GM19023 (cell line): ENCODE measurements around the gene NLRX1.
"Not testable (repeated sequence)": the region's sequence is repeated elsewhere in the genome, so short reads cannot be mapped to it uniquely, and the experiment has no call there.

Experiments
- ATAC-seq: cut with Tn5 transposase; IDR thresholded peaks from one replicate; pipeline ENCODE4 v1.9.1; 2021; ENCODE audit warnings: mild to moderate bottlenecking, moderate library complexity; ENCODE audit not compliant: unreplicated experiment

Gene NLRX1

GRCh38 chr11:119168471-119169281 lies at the start of gene NLRX1:
TSS of gene NLRX1 (plus strand) at chr11:119168725. CDS start at chr11:119171404, 2,679 bp downstream.
- ATAC-seq: peak; percentile 89

- ATAC-seq: no peak
Measured at GRCh38 chr11:119118946-119119345, 49.6 kb upstream of the NLRX1 start.

DNA sequence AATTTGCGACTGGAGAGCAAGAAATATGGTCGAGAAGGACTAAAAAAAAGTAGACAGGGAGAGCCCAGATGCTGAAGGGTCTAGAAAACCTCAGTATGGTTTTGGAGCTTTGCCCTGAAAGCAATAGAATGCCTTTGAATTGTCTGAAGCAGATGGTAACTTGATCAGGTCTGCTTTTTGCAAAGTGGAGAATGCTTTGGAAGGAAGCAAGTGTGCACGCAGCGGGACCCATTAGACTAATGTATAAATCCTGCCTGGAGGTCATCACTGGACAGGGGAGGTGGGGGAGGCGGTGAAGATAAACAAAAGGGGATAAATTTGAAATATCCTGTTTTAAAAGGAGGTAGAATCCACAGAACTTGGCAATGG lies 47.9 kb upstream of the NLRX1 start:
- ATAC-seq: no peak

GRCh38 chr11:119121008-119121810 lies 47.3 kb upstream of the NLRX1 start, which contains the start of gene HINFP:
TSS of gene HINFP (plus strand) at chr11:119121580. CDS start at chr11:119126945, 5,365 bp downstream.
- peak; percentile 96 for ATAC-seq

GRCh38 chr11:119121811-119122124 lies 46.8 kb upstream of the NLRX1 start:
- ATAC-seq: no peak

DNA sequence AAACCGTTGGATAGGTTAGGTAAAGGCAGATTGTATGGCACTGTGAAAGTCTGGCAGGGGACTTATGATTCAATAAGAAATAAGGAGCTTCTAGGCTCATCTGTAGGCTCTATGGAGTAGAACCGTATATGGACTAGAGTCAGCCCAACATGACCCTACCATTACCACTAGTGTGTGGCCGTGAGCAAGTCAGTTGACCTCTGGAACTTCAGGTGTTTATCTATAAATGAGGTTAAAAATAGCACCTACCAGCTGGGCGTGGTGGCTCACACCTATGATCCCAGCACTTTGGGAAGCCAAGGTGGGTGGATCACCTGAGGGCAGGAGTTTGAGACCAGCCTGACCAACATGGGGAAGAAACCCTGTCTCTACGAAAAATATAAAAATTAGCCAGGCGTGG lies 42.7 kb upstream of the NLRX1 start:
- no peak for ATAC-seq

DNA sequence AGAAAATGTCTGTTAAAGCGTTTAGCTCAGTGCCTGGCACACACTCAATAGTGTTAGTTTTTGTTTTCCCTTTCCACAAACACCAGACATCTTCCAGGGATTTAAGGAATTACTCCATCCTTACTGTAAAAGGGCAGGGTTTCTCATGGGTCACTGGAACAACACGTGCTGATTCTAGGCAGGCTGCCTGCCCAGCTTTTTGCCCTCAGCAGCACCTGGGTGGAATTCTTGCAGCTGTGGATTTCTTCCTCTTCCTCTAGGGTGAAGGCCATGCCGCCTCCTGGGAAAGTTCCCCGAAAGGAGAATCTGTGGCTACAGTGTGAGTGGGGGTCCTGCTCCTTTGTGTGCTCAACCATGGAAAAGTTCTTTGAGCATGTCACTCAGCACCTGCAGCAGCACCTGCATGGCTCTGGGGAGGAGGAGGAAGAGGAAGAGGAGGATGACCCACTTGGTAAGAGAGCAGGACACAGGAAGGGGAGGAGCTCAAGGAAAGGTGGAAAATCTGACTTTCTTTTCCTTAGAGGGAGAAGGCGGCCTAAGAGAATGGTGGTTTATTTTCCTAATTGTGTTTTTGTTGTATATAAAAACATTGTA lies 41.8 kb upstream of the NLRX1 start:
- no peak for ATAC-seq

GRCh38 chr11:119130662-119131061 lies 37.9 kb upstream of the NLRX1 start:
- ATAC-seq: no peak

DNA sequence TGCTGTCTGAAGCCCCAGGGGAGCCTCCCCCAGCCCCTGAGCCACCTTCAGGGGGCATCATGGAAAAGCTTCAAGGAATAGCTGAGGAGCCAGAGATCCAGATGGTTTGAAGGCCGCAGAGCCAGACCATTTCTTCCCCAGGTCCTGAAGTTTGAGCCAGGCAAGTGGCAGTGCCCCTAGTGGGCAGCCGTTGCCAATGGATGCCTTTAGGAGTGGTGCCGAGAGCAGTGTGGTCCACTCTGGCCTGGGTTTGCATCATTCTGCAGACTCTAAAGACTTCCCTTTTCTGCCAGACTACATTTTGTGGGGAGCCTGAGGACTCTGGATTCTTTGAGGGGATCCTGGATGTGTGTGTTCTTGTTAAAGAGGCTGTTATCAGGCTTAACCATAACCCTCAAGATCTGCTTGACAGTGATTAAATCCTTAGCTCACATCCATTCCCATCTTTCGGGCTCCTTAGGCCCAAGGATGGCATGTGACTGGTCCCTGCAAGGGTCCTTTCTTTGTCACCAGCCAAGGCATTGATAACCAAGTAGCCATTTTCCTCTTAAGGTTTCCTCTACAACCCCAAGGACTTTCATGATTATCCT lies 34.0 kb upstream of the NLRX1 start:
- ATAC-seq: no peak

DNA sequence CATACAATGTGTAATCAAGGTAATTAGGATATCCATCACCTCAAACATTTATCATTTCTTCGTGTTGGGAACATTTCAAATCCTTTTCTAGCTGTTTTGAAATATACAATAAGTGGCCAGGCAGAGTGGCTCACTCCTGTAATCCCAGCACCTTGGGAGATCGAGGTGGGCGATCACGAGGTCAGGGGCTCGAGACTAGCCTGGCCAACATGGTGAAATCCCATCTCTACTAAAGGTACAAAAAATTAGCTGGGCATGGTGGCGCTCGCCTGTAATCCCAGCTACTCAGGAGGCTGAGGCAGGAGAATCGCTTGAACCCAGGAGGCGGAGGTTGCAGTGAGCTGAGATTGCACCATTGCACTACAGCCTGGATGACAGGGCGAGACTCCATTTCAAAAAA lies 29.2 kb upstream of the NLRX1 start:
- ATAC-seq: not testable (repeated sequence)

DNA sequence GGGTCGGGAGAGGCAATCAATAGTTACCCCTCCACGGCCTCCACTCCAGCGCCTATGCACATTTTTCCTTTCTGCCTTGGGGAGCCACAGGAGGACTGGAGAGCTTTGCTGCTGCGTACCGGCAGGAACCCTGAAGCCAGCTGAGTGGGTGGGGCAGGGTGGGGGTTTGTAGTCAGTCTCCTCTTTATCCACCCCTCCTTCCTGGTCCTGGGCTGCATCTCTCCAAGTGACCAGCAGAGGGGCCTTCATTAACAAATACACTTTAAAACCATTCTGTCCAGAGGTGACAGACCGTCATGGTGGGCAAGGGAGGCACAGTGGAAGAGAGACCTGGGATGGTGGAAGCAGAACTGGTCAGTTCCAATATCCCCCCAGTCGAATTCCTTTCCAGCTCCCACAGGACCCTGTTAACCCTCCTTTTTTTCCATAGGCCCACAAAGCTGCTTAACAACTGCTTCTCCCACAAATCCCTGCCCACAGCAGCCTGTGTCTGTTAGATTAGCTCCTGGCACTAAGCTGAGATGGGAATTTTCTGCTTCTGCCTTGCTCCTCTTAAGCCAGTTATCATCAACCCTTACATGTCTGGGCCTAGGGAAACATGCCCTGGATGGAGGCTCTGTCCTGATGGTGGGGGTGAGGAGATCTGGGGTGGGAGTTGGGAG lies 23.6 kb upstream of the NLRX1 start:
- peak; percentile 47 for ATAC-seq

- ATAC-seq: no peak
Measured at GRCh38 chr11:119145551-119145950, 23.0 kb upstream of the NLRX1 start.

GRCh38 chr11:119147604-119148333 lies 20.8 kb upstream of the NLRX1 start:
- no peak for ATAC-seq

GRCh38 chr11:119148720-119149017 lies 19.9 kb upstream of the NLRX1 start:
- ATAC-seq: no peak

- ATAC-seq: no peak
Measured at GRCh38 chr11:119149018-119149785, 19.3 kb upstream of the NLRX1 start, which contains the start of gene ABCG4. TSS of gene ABCG4 (plus strand) at chr11:119149052. CDS start at chr11:119149966, 914 bp downstream.

DNA sequence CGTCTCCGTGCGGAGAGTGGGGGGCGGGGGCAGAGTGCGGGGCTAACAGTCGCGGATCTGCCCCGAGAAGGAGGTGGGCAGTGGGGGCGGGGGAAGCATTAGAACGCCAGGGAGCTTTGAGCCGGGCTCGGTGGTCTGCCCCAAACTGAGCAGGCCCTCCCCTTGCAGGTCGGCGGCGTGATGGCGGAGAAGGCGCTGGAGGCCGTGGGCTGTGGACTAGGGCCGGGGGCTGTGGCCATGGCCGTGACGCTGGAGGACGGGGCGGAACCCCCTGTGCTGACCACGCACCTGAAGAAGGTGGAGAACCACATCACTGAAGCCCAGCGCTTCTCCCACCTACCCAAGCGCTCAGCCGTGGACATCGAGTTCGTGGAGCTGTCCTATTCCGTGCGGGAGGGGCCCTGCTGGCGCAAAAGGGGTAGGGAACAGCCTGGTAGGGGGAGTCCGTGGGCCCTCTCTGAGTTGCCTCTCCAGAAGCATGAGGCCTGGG lies 18.7 kb upstream of the NLRX1 start:
- ATAC-seq: no peak

GRCh38 chr11:119152043-119152442 lies 16.5 kb upstream of the NLRX1 start:
- ATAC-seq: no peak

DNA sequence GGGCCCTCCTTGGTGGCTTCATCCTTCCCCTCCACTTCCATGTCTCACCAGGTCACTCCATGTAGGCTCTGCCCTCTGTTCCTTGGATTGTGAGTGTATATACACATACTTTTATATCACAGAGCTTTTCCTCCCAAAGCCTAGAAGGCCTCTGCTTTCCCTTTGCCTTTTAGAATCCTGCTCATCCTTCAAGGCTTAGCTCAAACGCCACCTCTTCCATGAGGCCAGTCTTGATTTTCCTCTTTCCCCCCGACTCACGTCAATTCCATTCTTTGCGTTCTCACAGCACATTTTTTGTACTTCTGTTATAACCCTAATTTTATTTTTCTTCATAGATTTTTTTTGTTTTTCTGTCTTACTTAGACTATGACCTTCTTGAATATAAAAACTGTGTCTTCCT lies 15.9 kb upstream of the NLRX1 start:
- ATAC-seq: no peak

GRCh38 chr11:119153049-119153818 lies 15.3 kb upstream of the NLRX1 start:
- no peak for ATAC-seq
